HEK293 (cell line): ENCODE data around the gene RRAGC.

Experiments
- IKZF3 ChIP-seq: fragments of 450-650 bp; IDR thresholded peaks from 2 replicates; pipeline ENCODE4 v1.5.0; 2018; ENCODE audit warnings: missing biosample characterization, mild to moderate bottlenecking, missing genetic modification characterization, moderate library complexity
- KLF1 ChIP-seq: fragments of 450-650 bp; formaldehyde crosslinking; IDR thresholded peaks from 2 replicates; pipeline ENCODE4 v1.5.1; 2016; ENCODE audit warnings: missing biosample characterization, missing genetic modification characterization
- OVOL3 ChIP-seq: fragments of 450-650 bp; formaldehyde crosslinking; IDR thresholded peaks from 2 replicates; pipeline ENCODE4 v1.5.1; 2016; ENCODE audit warnings: missing biosample characterization, missing genetic modification characterization
- RBAK ChIP-seq: fragments of 450-650 bp; formaldehyde crosslinking; IDR thresholded peaks from 2 replicates; pipeline ENCODE4 v1.5.1; 2016; ENCODE audit warnings: missing biosample characterization, missing genetic modification characterization
- SP7 ChIP-seq: fragments of 450-650 bp; formaldehyde crosslinking; IDR thresholded peaks from 2 replicates; pipeline ENCODE4 v1.5.1; 2016; ENCODE audit warnings: missing biosample characterization, missing genetic modification characterization
- ZBTB26 ChIP-seq: fragments of 450-650 bp; formaldehyde crosslinking; optimal IDR thresholded peaks from 2 replicates; pipeline ENCODE3; 2016; ENCODE audit warnings: missing biosample characterization, mild to moderate bottlenecking, missing genetic modification characterization
- ZNF133 ChIP-seq: fragments of 450-650 bp; formaldehyde crosslinking; IDR thresholded peaks from 2 replicates; pipeline ENCODE4 v1.5.1; 2016; ENCODE audit warnings: missing biosample characterization, missing genetic modification characterization
- ZNF138 ChIP-seq: fragments of 450-650 bp; formaldehyde crosslinking; IDR thresholded peaks from 2 replicates; pipeline ENCODE4 v1.5.1; 2016; ENCODE audit warnings: missing biosample characterization, missing genetic modification characterization, borderline replicate concordance
- ZNF280D ChIP-seq: fragments of 450-650 bp; formaldehyde crosslinking; IDR thresholded peaks from 2 replicates; pipeline ENCODE4 v1.5.1; 2016; ENCODE audit warnings: missing biosample characterization, missing genetic modification characterization
- ZNF324 ChIP-seq: fragments of 450-650 bp; formaldehyde crosslinking; IDR thresholded peaks from 2 replicates; pipeline ENCODE4 v1.5.1; 2016; ENCODE audit warnings: missing biosample characterization, missing genetic modification characterization
- ZNF350 ChIP-seq: fragments of 450-650 bp; formaldehyde crosslinking; IDR thresholded peaks from 2 replicates; pipeline ENCODE4 v1.5.0; 2017; ENCODE audit warnings: missing biosample characterization, mild to moderate bottlenecking, missing genetic modification characterization
- ZNF37A ChIP-seq: fragments of 450-650 bp; IDR thresholded peaks from 2 replicates; pipeline ENCODE4 v1.5.1; 2018; ENCODE audit warnings: missing biosample characterization, missing genetic modification characterization
- ZNF398 ChIP-seq: fragments of 450-650 bp; formaldehyde crosslinking; IDR thresholded peaks from 2 replicates; pipeline ENCODE4 v1.5.1; 2017; ENCODE audit warnings: missing biosample characterization, missing genetic modification characterization
- ZNF423 ChIP-seq: fragments of 450-650 bp; formaldehyde crosslinking; IDR thresholded peaks from 2 replicates; pipeline ENCODE4 v1.5.1; 2016; ENCODE audit warnings: missing biosample characterization, missing genetic modification characterization
- ZNF433 ChIP-seq: fragments of 450-650 bp; formaldehyde crosslinking; IDR thresholded peaks from 2 replicates; pipeline ENCODE4 v1.5.1; 2016; ENCODE audit warnings: missing biosample characterization, missing genetic modification characterization, low read depth
- ZNF518A ChIP-seq: fragments of 450-650 bp; formaldehyde crosslinking; conservative IDR thresholded peaks from 2 replicates; pipeline ENCODE4 v1.5.1; 2016; ENCODE audit warnings: low read depth, missing biosample characterization, missing genetic modification characterization
- ZNF530 ChIP-seq: fragments of 450-650 bp; formaldehyde crosslinking; IDR thresholded peaks from 2 replicates; pipeline ENCODE4 v1.5.1; 2016; ENCODE audit warnings: low read depth, missing biosample characterization, missing genetic modification characterization
- ZNF558 ChIP-seq: fragments of 450-650 bp; formaldehyde crosslinking; IDR thresholded peaks from 2 replicates; pipeline ENCODE4 v1.5.1; 2016; ENCODE audit warnings: missing biosample characterization, missing genetic modification characterization
- ZNF623 ChIP-seq: fragments of 450-650 bp; formaldehyde crosslinking; IDR thresholded peaks from 2 replicates; pipeline ENCODE4 v1.5.1; 2016; ENCODE audit warnings: missing biosample characterization, missing genetic modification characterization
- ZNF629 ChIP-seq: fragments of 450-650 bp; formaldehyde crosslinking; IDR thresholded peaks from 2 replicates; pipeline ENCODE4 v1.5.1; 2017; ENCODE audit warnings: missing biosample characterization, missing genetic modification characterization
- ZNF664 ChIP-seq: fragments of 450-650 bp; formaldehyde crosslinking; IDR thresholded peaks from 2 replicates; pipeline ENCODE4 v1.5.1; 2016; ENCODE audit warnings: missing biosample characterization, missing genetic modification characterization
- ZNF701 ChIP-seq: fragments of 450-650 bp; formaldehyde crosslinking; IDR thresholded peaks from 2 replicates; pipeline ENCODE4 v1.5.1; 2016; ENCODE audit warnings: missing biosample characterization, missing genetic modification characterization
- ZNF704 ChIP-seq: fragments of 450-650 bp; formaldehyde crosslinking; IDR thresholded peaks from 2 replicates; pipeline ENCODE4 v1.5.1; 2016; ENCODE audit warnings: missing biosample characterization, missing genetic modification characterization
- ZNF747 ChIP-seq: fragments of 450-650 bp; formaldehyde crosslinking; IDR thresholded peaks from 2 replicates; pipeline ENCODE4 v1.5.1; 2016; ENCODE audit warnings: missing biosample characterization, missing genetic modification characterization
- ZNF791 ChIP-seq: fragments of 450-650 bp; formaldehyde crosslinking; IDR thresholded peaks from 2 replicates; pipeline ENCODE4 v1.5.1; 2016; ENCODE audit warnings: missing biosample characterization, missing genetic modification characterization
- ZNF792 ChIP-seq: fragments of 450-650 bp; formaldehyde crosslinking; IDR thresholded peaks from 2 replicates; pipeline ENCODE4 v1.5.1; 2016; ENCODE audit warnings: missing biosample characterization, missing genetic modification characterization
- ZSCAN18 ChIP-seq: fragments of 450-650 bp; formaldehyde crosslinking; IDR thresholded peaks from 2 replicates; pipeline ENCODE4 v1.5.1; 2016; ENCODE audit warnings: missing biosample characterization, missing genetic modification characterization

RRAGC gene

GRCh38 chr1:38789498-38790169 lies 69.9 kb downstream of the RRAGC start (continued):
- TF ChIP-seq ZBTB26 (no peak), ZNF280D (tag by site-specific recombination) (no peak), ZNF629 (tag by site-specific recombination) (peak; percentile 37; the same call in 1 of the 2 replicates), ZSCAN18 (tag by site-specific recombination) (no peak), ZNF398 (tag by site-specific recombination) (0 out of 2 replicates have a peak, but pooled peaks have one; percentile 22), ZNF704 (tag by site-specific recombination) (no peak), ZNF530 (tag by site-specific recombination) (no peak), ZNF350 (tag by site-specific recombination) (no peak), IKZF3 (tag by site-specific recombination) (0 out of 2 replicates have a peak, but pooled peaks have one; percentile 36), ZNF433 (no peak), ZNF518A (tag by site-specific recombination) (0 out of 2 replicates have a peak, but pooled peaks have one; percentile 34), ZNF558 (no peak), RBAK (tag by site-specific recombination) (no peak), ZNF747 (tag by site-specific recombination) (no peak), ZNF423 (tag by site-specific recombination) (no peak), ZNF37A (tag by site-specific recombination) (no peak), ZNF133 (tag by site-specific recombination) (no peak), KLF1 (no peak), ZNF138 (tag by site-specific recombination) (no peak), ZNF701 (no peak), ZNF324 (tag by site-specific recombination) (no peak), SP7 (peak; percentile 69), OVOL3 (no peak), ZNF664 (tag by site-specific recombination) (no peak), ZNF623 (no peak), ZNF792 (tag by site-specific recombination) (no peak), ZNF791 (tag by site-specific recombination) (no peak)
